T-helper 1 cell treated with Interleukin-12 subunit alpha and Interleukin-12 subunit beta and Interleukin-4 antibody, amounts not matched to agents 30 μg/mL and 1 μg/mL, for 36 hours (primary cell): Measurements from ENCODE around the gene ECSCR.

Experiments used
- H3K27ac Mint-ChIP-seq: one replicate; pipeline ENCODE4 v1.8.0; 2021; ENCODE audit warnings: mild to moderate bottlenecking, mixed read lengths
- H3K27me3 Mint-ChIP-seq: one replicate; pipeline ENCODE4 v1.8.0; 2021; ENCODE audit warnings: low read depth, mixed read lengths
- H3K36me3 Mint-ChIP-seq: one replicate; pipeline ENCODE4 v1.8.0; 2021; ENCODE audit warnings: low read depth, mixed read lengths
- H3K4me1 Mint-ChIP-seq: one replicate; pipeline ENCODE4 v1.8.0; 2021; ENCODE audit warnings: low read depth, mixed read lengths
- H3K4me3 Mint-ChIP-seq: one replicate; pipeline ENCODE4 v1.8.0; 2021; ENCODE audit warnings: mild to moderate bottlenecking, moderate library complexity, mixed read lengths
- H3K9me3 Mint-ChIP-seq: one replicate; pipeline ENCODE4 v1.8.0; 2021; ENCODE audit warnings: mixed read lengths

The ECSCR gene

GRCh38 chr5:139460455-139460854, 2.1 kb downstream of the ECSCR start:
- no peaks in the 10 kb centered on the region for H3K9me3 Mint-ChIP-seq
- no peaks in the 10 kb centered on the region for H3K36me3 Mint-ChIP-seq
- H3K4me1 Mint-ChIP-seq: peaks cover 49% of the 10 kb centered on the region
- peak overlapping the region; percentile 93 for H3K27ac Mint-ChIP-seq
- no peaks in the 10 kb centered on the region for H3K27me3 Mint-ChIP-seq
- no peak overlapping the region for H3K4me3 Mint-ChIP-seq

- Mint-ChIP-seq H3K27me3 (no peaks in the 10 kb centered on the region), H3K36me3 (no peaks in the 10 kb centered on the region), H3K27ac (peak overlapping the region; percentile 93), H3K9me3 (no peaks in the 10 kb centered on the region), H3K4me1 (peaks cover 56% of the 10 kb centered on the region), H3K4me3 (peak overlapping the region; percentile 40)
Observed at GRCh38 chr5:139459451-139459934, 3.0 kb downstream of the ECSCR start.

- H3K4me1 Mint-ChIP-seq: peaks cover 63% of the 10 kb centered on the region
- no peaks in the 10 kb centered on the region for H3K36me3 Mint-ChIP-seq
- H3K4me3 Mint-ChIP-seq: peak overlapping the region; percentile 59
- H3K27ac Mint-ChIP-seq: peak overlapping the region; percentile 93
- no peaks in the 10 kb centered on the region for H3K9me3 Mint-ChIP-seq
- H3K27me3 Mint-ChIP-seq: no peaks in the 10 kb centered on the region
Observed at GRCh38 chr5:139458580-139459407, 3.7 kb downstream of the ECSCR start.

- Mint-ChIP-seq H3K27me3 (no peaks in the 10 kb centered on the region), H3K27ac (peak overlapping the region; percentile 93), H3K4me1 (peaks cover 67% of the 10 kb centered on the region), H3K9me3 (no peaks in the 10 kb centered on the region), H3K36me3 (no peaks in the 10 kb centered on the region), H3K4me3 (peak overlapping the region; percentile 51)
Observed at GRCh38 chr5:139457653-139458306, 4.8 kb downstream of the ECSCR start.

GRCh38 chr5:139457241-139457640, 5.3 kb downstream of the ECSCR start:
- Mint-ChIP-seq H3K27me3 (no peaks in the 10 kb centered on the region), H3K9me3 (no peaks in the 10 kb centered on the region), H3K36me3 (no peaks in the 10 kb centered on the region), H3K4me3 (no peak overlapping the region), H3K27ac (peak overlapping the region; percentile 73), H3K4me1 (peaks cover 67% of the 10 kb centered on the region)

- H3K27me3 Mint-ChIP-seq: no peaks in the 10 kb centered on the region
- H3K4me3 Mint-ChIP-seq: no peak overlapping the region
- H3K27ac Mint-ChIP-seq: peak overlapping the region; percentile 73
- H3K36me3 Mint-ChIP-seq: no peaks in the 10 kb centered on the region
- no peaks in the 10 kb centered on the region for H3K9me3 Mint-ChIP-seq
- H3K4me1 Mint-ChIP-seq: peaks cover 66% of the 10 kb centered on the region
Observed at GRCh38 chr5:139456776-139457175, 5.8 kb downstream of the ECSCR start.

- peaks cover 48% of the 10 kb centered on the region for H3K4me1 Mint-ChIP-seq
- peak overlapping the region; percentile 74 for H3K27ac Mint-ChIP-seq
- no peaks in the 10 kb centered on the region for H3K9me3 Mint-ChIP-seq
- H3K27me3 Mint-ChIP-seq: no peaks in the 10 kb centered on the region
- H3K4me3 Mint-ChIP-seq: no peak overlapping the region
- no peaks in the 10 kb centered on the region for H3K36me3 Mint-ChIP-seq
Observed at GRCh38 chr5:139454568-139455290, 7.8 kb downstream of the ECSCR start.

- H3K27ac Mint-ChIP-seq: peak overlapping the region; percentile 74
- peaks cover 2% of the 10 kb centered on the region for H3K36me3 Mint-ChIP-seq
- H3K27me3 Mint-ChIP-seq: no peaks in the 10 kb centered on the region
- peak overlapping the region; percentile 50 for H3K4me3 Mint-ChIP-seq
- no peaks in the 10 kb centered on the region for H3K9me3 Mint-ChIP-seq
- H3K4me1 Mint-ChIP-seq: peaks cover 43% of the 10 kb centered on the region
Observed at GRCh38 chr5:139453683-139454567, 8.6 kb downstream of the ECSCR start.

- Mint-ChIP-seq H3K4me3 (no peak overlapping the region), H3K27ac (no peak overlapping the region), H3K4me1 (peaks cover 47% of the 10 kb centered on the region), H3K36me3 (peaks cover 14% of the 10 kb centered on the region), H3K27me3 (no peaks in the 10 kb centered on the region), H3K9me3 (peaks cover 9% of the 10 kb centered on the region)
Observed at GRCh38 chr5:139451878-139452660, 10.5 kb downstream of the ECSCR start.

GRCh38 chr5:139451176-139451575, 11.4 kb downstream of the ECSCR start:
- Mint-ChIP-seq H3K36me3 (peaks cover 17% of the 10 kb centered on the region), H3K4me3 (no peak overlapping the region), H3K4me1 (peaks cover 49% of the 10 kb centered on the region), H3K9me3 (peaks cover 12% of the 10 kb centered on the region), H3K27ac (no peak overlapping the region), H3K27me3 (no peaks in the 10 kb centered on the region)

GRCh38 chr5:139446956-139447779, 15.4 kb downstream of the ECSCR start:
- H3K4me1 Mint-ChIP-seq: peaks cover 60% of the 10 kb centered on the region
- H3K9me3 Mint-ChIP-seq: peaks cover 12% of the 10 kb centered on the region
- peaks cover 17% of the 10 kb centered on the region for H3K36me3 Mint-ChIP-seq
- H3K27ac Mint-ChIP-seq: peak overlapping the region; percentile 92
- H3K4me3 Mint-ChIP-seq: peak overlapping the region; percentile 47
- H3K27me3 Mint-ChIP-seq: no peaks in the 10 kb centered on the region

GRCh38 chr5:139445325-139446170, 17.0 kb downstream of the ECSCR start:
- Mint-ChIP-seq H3K4me1 (peaks cover 70% of the 10 kb centered on the region), H3K36me3 (peaks cover 17% of the 10 kb centered on the region), H3K9me3 (peaks cover 12% of the 10 kb centered on the region), H3K27me3 (no peaks in the 10 kb centered on the region), H3K4me3 (no peak overlapping the region), H3K27ac (peak overlapping the region; percentile 92)
